ENCODE results near the gene TAS1R2. TPM values are rescaled to one million over a fixed set of nuclear protein-coding genes. Genes with fewer than 3 reads are reported as not detected.
"Not testable (repeated sequence)": the region's sequence is repeated elsewhere in the genome, so short reads cannot be mapped to it uniquely, and the experiment has no call there.

TAS1R2 gene
- total and polyA plus RNA-seq, 3 experiments from 2014 or later: not detected

GRCh38 chr1:18861082-18861481, 1.6 kb upstream of the TAS1R2 start:
- no peaks in the 10 kb centered on the region for H3K4me1 ChIP-seq (ENCODE audit: insufficient read depth, low read length)
- H3K9me3 Mint-ChIP-seq: no peaks in the 10 kb centered on the region
- H3K4me3 Mint-ChIP-seq: no peak overlapping the region
- ChIA-PET POLR2A (no interaction called here), CTCF (no interaction called here)
- H3K27me3 ChIP-seq (ENCODE audit: insufficient read depth, low read length, poor library complexity, severe bottlenecking): no peaks in the 10 kb centered on the region
- no peaks in the 10 kb centered on the region for H3K36me3 ChIP-seq (ENCODE audit: insufficient read depth, low read length)
- no peak overlapping the region for H3K4me3 ChIP-seq (ENCODE audit: low read length)
- H3K4me1 Mint-ChIP-seq: no peaks in the 10 kb centered on the region
- H3K27ac ChIP-seq (ENCODE audit: low read depth, low read length): no peak overlapping the region
- peaks cover 6 to 10% of the 10 kb centered on the region in 2 donors for H3K27me3 Mint-ChIP-seq
- H3K36me3 Mint-ChIP-seq: no peaks in the 10 kb centered on the region
- no peaks in the 10 kb centered on the region for H3K9me3 ChIP-seq (ENCODE audit: low read length)
- no peak for DNase-seq
- no peak overlapping the region for H3K27ac Mint-ChIP-seq

GRCh38 chr1:18858070-18858688, 1.3 kb downstream of the TAS1R2 start:
- no peak overlapping the region for H3K27ac Mint-ChIP-seq
- H3K27me3 ChIP-seq (ENCODE audit: insufficient read depth, low read length, poor library complexity, severe bottlenecking): peaks cover 7% of the 10 kb centered on the region
- no peaks in the 10 kb centered on the region for H3K4me1 Mint-ChIP-seq
- H3K9me3 Mint-ChIP-seq: no peaks in the 10 kb centered on the region
- ChIA-PET POLR2A (no interaction called here), CTCF (no interaction called here)
- no peak overlapping the region for H3K27ac ChIP-seq (ENCODE audit: low read depth, low read length)
- H3K36me3 Mint-ChIP-seq: no peaks in the 10 kb centered on the region
- no peaks in the 10 kb centered on the region for H3K36me3 ChIP-seq (ENCODE audit: insufficient read depth, low read length)
- no peaks in the 10 kb centered on the region for H3K4me1 ChIP-seq (ENCODE audit: insufficient read depth, low read length)
- no peak overlapping the region for H3K4me3 Mint-ChIP-seq
- H3K4me3 ChIP-seq (ENCODE audit: low read length): no peak overlapping the region
- H3K9me3 ChIP-seq (ENCODE audit: low read length): no peaks in the 10 kb centered on the region
- no peak for DNase-seq
- peaks cover 10 to 20% of the 10 kb centered on the region in 2 donors for H3K27me3 Mint-ChIP-seq

- ChIA-PET POLR2A (no interaction called here), CTCF (no interaction called here)
- Histone ChIP-seq H3K27me3 (ENCODE audit: insufficient read depth, low read length, poor library complexity, severe bottlenecking) (peaks cover 7% of the 10 kb centered on the region), H3K27ac (ENCODE audit: low read depth, low read length) (no peak overlapping the region), H3K36me3 (ENCODE audit: insufficient read depth, low read length) (no peaks in the 10 kb centered on the region), H3K4me3 (ENCODE audit: low read length) (no peak overlapping the region), H3K4me1 (ENCODE audit: insufficient read depth, low read length) (no peaks in the 10 kb centered on the region), H3K9me3 (ENCODE audit: low read length) (no peaks in the 10 kb centered on the region)
- Mint-ChIP-seq H3K9me3 (no peaks in the 10 kb centered on the region), H3K27ac (no peak overlapping the region), H3K4me1 (no peaks in the 10 kb centered on the region), H3K36me3 (no peaks in the 10 kb centered on the region), H3K27me3 (peaks cover 10 to 20% of the 10 kb centered on the region in 2 donors), H3K4me3 (no peak overlapping the region)
- DNase-seq: no peak
Measured at GRCh38 chr1:18856435-18856834, 3.0 kb downstream of the TAS1R2 start.

- peaks cover 7 to 20% of the 10 kb centered on the region in 2 donors for H3K27me3 Mint-ChIP-seq
- Histone ChIP-seq H3K36me3 (ENCODE audit: insufficient read depth, low read length) (no peaks in the 10 kb centered on the region), H3K4me3 (ENCODE audit: low read length) (no peak overlapping the region), H3K4me1 (ENCODE audit: insufficient read depth, low read length) (no peaks in the 10 kb centered on the region), H3K27ac (ENCODE audit: low read depth, low read length) (no peak overlapping the region), H3K9me3 (ENCODE audit: low read length) (no peaks in the 10 kb centered on the region), H3K27me3 (ENCODE audit: insufficient read depth, low read length, poor library complexity, severe bottlenecking) (peaks cover 7% of the 10 kb centered on the region)
- H3K4me1 Mint-ChIP-seq: no peaks in the 10 kb centered on the region
- no peak overlapping the region for H3K4me3 Mint-ChIP-seq
- CTCF ChIA-PET: no interaction called here
- no peak overlapping the region for H3K27ac Mint-ChIP-seq
- H3K36me3 Mint-ChIP-seq: no peaks in the 10 kb centered on the region
- POLR2A ChIA-PET: no interaction called here
- H3K9me3 Mint-ChIP-seq: no peaks in the 10 kb centered on the region
- DNase-seq: no peak
Measured at GRCh38 chr1:18855573-18855972, 3.9 kb downstream of the TAS1R2 start.

GRCh38 chr1:18854331-18855025, 5.0 kb downstream of the TAS1R2 start:
- Histone ChIP-seq H3K27ac (ENCODE audit: low read depth, low read length) (no peak overlapping the region), H3K9me3 (ENCODE audit: low read length) (no peaks in the 10 kb centered on the region), H3K4me1 (ENCODE audit: insufficient read depth, low read length) (no peaks in the 10 kb centered on the region), H3K36me3 (ENCODE audit: insufficient read depth, low read length) (no peaks in the 10 kb centered on the region), H3K27me3 (ENCODE audit: insufficient read depth, low read length, poor library complexity, severe bottlenecking) (peaks cover 7% of the 10 kb centered on the region), H3K4me3 (ENCODE audit: low read length) (no peak overlapping the region)
- Mint-ChIP-seq H3K4me3 (no peak overlapping the region), H3K4me1 (no peaks in the 10 kb centered on the region), H3K27ac (no peak overlapping the region), H3K9me3 (no peaks in the 10 kb centered on the region), H3K27me3 (peaks cover 7 to 19% of the 10 kb centered on the region in 2 donors), H3K36me3 (no peaks in the 10 kb centered on the region)
- ChIA-PET CTCF (no interaction called here), POLR2A (no interaction called here)
- DNase-seq: no peak

GRCh38 chr1:18852501-18852900, 7.0 kb downstream of the TAS1R2 start:
- ChIA-PET CTCF (no interaction called here), POLR2A (no interaction called here)
- Histone ChIP-seq H3K27me3 (ENCODE audit: insufficient read depth, low read length, poor library complexity, severe bottlenecking) (peaks cover 7% of the 10 kb centered on the region), H3K9me3 (ENCODE audit: low read length) (no peaks in the 10 kb centered on the region), H3K27ac (ENCODE audit: low read depth, low read length) (no peak overlapping the region), H3K4me1 (ENCODE audit: insufficient read depth, low read length) (no peaks in the 10 kb centered on the region), H3K4me3 (ENCODE audit: low read length) (no peak overlapping the region), H3K36me3 (ENCODE audit: insufficient read depth, low read length) (no peaks in the 10 kb centered on the region)
- no peaks in the 10 kb centered on the region for H3K4me1 Mint-ChIP-seq
- H3K9me3 Mint-ChIP-seq: no peaks in the 10 kb centered on the region
- no peaks in the 10 kb centered on the region for H3K36me3 Mint-ChIP-seq
- H3K4me3 Mint-ChIP-seq: no peak overlapping the region
- H3K27ac Mint-ChIP-seq: no peak overlapping the region
- peaks cover 7 to 18% of the 10 kb centered on the region in 2 donors for H3K27me3 Mint-ChIP-seq
- DNase-seq: no peak

GRCh38 chr1:18849261-18849711, 10.2 kb downstream of the TAS1R2 start:
- H3K36me3 Mint-ChIP-seq: peaks cover 0 to 1% (median 0%) of the 10 kb centered on the region in 3 donors
- H3K27me3 ChIP-seq (ENCODE audit: insufficient read depth, low read length, poor library complexity, severe bottlenecking): no peaks in the 10 kb centered on the region
- peaks cover 0 to 4% (median 0%) of the 10 kb centered on the region in 5 donors for H3K9me3 Mint-ChIP-seq
- peaks cover 3 to 8% of the 10 kb centered on the region in 2 donors for H3K27me3 Mint-ChIP-seq
- no peak overlapping the region for H3K4me3 ChIP-seq (ENCODE audit: low read length)
- DNase-seq: no peak
- H3K27ac ChIP-seq (ENCODE audit: low read depth, low read length): no peak overlapping the region
- H3K9me3 ChIP-seq (ENCODE audit: low read length): no peaks in the 10 kb centered on the region
- H3K4me1 Mint-ChIP-seq: no peaks in the 10 kb centered on the region
- no peaks in the 10 kb centered on the region for H3K36me3 ChIP-seq (ENCODE audit: insufficient read depth, low read length)
- no peak overlapping the region for H3K4me3 Mint-ChIP-seq
- H3K4me1 ChIP-seq (ENCODE audit: insufficient read depth, low read length): no peaks in the 10 kb centered on the region
- ChIA-PET CTCF (no interaction called here), POLR2A (no interaction called here)
- no peak overlapping the region for H3K27ac Mint-ChIP-seq

DNA sequence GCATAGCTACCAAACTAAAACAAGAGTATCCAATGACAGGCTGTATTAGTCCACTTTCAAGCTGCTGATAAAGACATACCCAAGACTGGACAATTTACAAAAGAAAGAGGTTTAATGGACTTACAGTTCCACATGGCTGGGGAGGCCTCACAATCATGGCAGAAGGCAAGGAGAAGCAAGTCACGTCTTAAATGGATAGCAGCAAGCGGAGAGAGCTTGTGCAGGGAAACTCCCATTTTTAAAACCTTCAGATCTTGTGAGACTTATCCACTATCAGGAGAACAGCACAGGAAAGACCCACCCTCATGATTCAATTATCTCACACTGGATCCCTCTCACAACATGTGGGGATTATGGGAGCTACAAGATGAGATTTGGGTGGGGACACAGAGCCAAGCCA, 11.7 kb downstream of the TAS1R2 start:
- CTCF ChIA-PET: not testable (repeated sequence)

More for the DNA sequence above, 11.7 kb downstream of the TAS1R2 start:
- H3K27me3 ChIP-seq (ENCODE audit: insufficient read depth, low read length, poor library complexity, severe bottlenecking); H3K4me1 Mint-ChIP-seq; H3K4me1 ChIP-seq (ENCODE audit: insufficient read depth, low read length); H3K27ac ChIP-seq (ENCODE audit: low read depth, low read length); H3K9me3 Mint-ChIP-seq; H3K4me3 ChIP-seq (ENCODE audit: low read length); H3K4me3 Mint-ChIP-seq; H3K36me3 ChIP-seq (ENCODE audit: insufficient read depth, low read length); H3K27ac Mint-ChIP-seq; H3K36me3 Mint-ChIP-seq; POLR2A ChIA-PET; H3K9me3 ChIP-seq (ENCODE audit: low read length); DNase-seq: not testable (repeated sequence)
- peaks cover 3 to 17% of the 10 kb centered on the region in 2 donors for H3K27me3 Mint-ChIP-seq

All from CD8-positive, alpha-beta memory T cell (primary cell).